B cell (primary cell): ENCODE results near the gene KIF23. TPM values are rescaled to one million over a fixed set of nuclear protein-coding genes. Genes with fewer than 3 reads are reported as not detected.

Experiments used
- ATAC-seq: fragments of 200-7000 bp; cut with Tn5 transposase; one replicate; pipeline ENCODE4 v1.10.0; 2021; ENCODE audit warnings: low read depth, mild to moderate bottlenecking, moderate number of reproducible peaks, moderate library complexity
- CTCF ChIA-PET: fragments of 350-600 bp; sonication (Branson Sonifier 250); formaldehyde crosslinking; loops from one replicate; lab custom pipeline; 2021; ENCODE audit warnings: antibody characterized with exemption, inconsistent platforms; lab: Charles Lee
- POLR2A ChIA-PET: fragments of 350-600 bp; sonication (Branson Sonifier 250); formaldehyde crosslinking; loops from one replicate; lab custom pipeline; 2021; ENCODE audit warnings: antibody characterized with exemption; lab: Charles Lee
- DNase-seq: peaks from one replicate; pipeline ENCODE4 v3.0.0; 2013
- H2AFZ ChIP-seq: 2 replicates; pipeline ENCODE4 v1.6.1; 2012; ENCODE audit warnings: mild to moderate bottlenecking, low read depth, low read length; ENCODE audit not compliant: insufficient read depth, poor library complexity, severe bottlenecking
- H3K27ac ChIP-seq, 2 donors: 1 replicate in 1 of 2; 2 replicates in 1 of 2; pipeline ENCODE4 v1.5.1; 2012 to 2013; ENCODE audit warnings: low read length in 2 of 2, mild to moderate bottlenecking in 2 of 2, moderate library complexity in 1 of 2
- H3K27me3 ChIP-seq, 4 experiments: fragments of 200-600 bp in 1 of 4; sonication (generic) in 1 of 4; replicated peaks in 1 of 4; 1 replicate in 2 of 4; 2 replicates in 2 of 4; pipeline versions ENCODE4 v1.6.1 to v1.7.0; 2013 to 2016; ENCODE audit warnings: low read length in 3 of 4, mild to moderate bottlenecking in 2 of 4, mixed read lengths in 1 of 4, moderate library complexity in 1 of 4; ENCODE audit not compliant: insufficient read depth in 4 of 4, control insufficient read depth in 3 of 4; ENCODE audit errors: control extremely low read depth in 1 of 4
- H3K36me3 ChIP-seq, 2 experiments: replicated peaks in 1 of 2; 1 replicate in 1 of 2; 2 replicates in 1 of 2; pipeline versions ENCODE4 v1.6.1 to v1.7.1; 2013; ENCODE audit warnings: low read length in 1 of 2; ENCODE audit not compliant: insufficient read depth in 2 of 2, control insufficient read depth in 1 of 2; ENCODE audit errors: control extremely low read depth in 1 of 2, extremely low read depth in 1 of 2
- H3K4me1 ChIP-seq, 2 donors: fragments of 200-600 bp in 1 of 2; sonication (generic) in 1 of 2; 1 replicate in 1 of 2; 2 replicates in 1 of 2; pipeline versions ENCODE4 v1.5.1 to v1.6.1; 2013 to 2017; ENCODE audit warnings: low read length in 2 of 2; ENCODE audit not compliant: control insufficient read depth in 2 of 2, insufficient read depth in 2 of 2
- H3K4me2 ChIP-seq: replicated peaks from 2 replicates; pipeline ENCODE3; 2012; ENCODE audit warnings: mild to moderate bottlenecking, low read depth, low read length; ENCODE audit not compliant: poor library complexity, severe bottlenecking
- H3K4me3 ChIP-seq, 5 experiments: fragments of 200-600 bp in 1 of 5; sonication (generic) in 1 of 5; 1 replicate in 3 of 5; 2 replicates in 2 of 5; pipeline versions ENCODE4 v1.5.1 to v1.7.0; 2011 to 2016; ENCODE audit warnings: low read length in 4 of 5, mild to moderate bottlenecking in 4 of 5, low read depth in 2 of 5, control low read depth in 1 of 5, moderate library complexity in 1 of 5; ENCODE audit not compliant: insufficient read depth in 1 of 5; ENCODE audit errors: control extremely low read depth in 1 of 5, extremely low read depth in 1 of 5
- H3K79me2 ChIP-seq: fragments of 200-600 bp; sonication (generic); one replicate; pipeline ENCODE4 v1.6.0; 2016; ENCODE audit warnings: low read length; ENCODE audit not compliant: control insufficient read depth, insufficient read depth
- H3K9ac ChIP-seq: fragments of 200-600 bp; sonication (generic); 2 replicates; pipeline ENCODE4 v1.6.1; 2017; ENCODE audit warnings: mild to moderate bottlenecking, low read length, moderate library complexity
- H3K9me3 ChIP-seq, 3 donors: one replicate each; pipeline versions ENCODE4 v1.6.1 to v1.7.1; 2013; ENCODE audit warnings: low read length in 2 of 3; ENCODE audit not compliant: control insufficient read depth in 2 of 3, insufficient read depth in 1 of 3; ENCODE audit errors: control extremely low read depth in 1 of 3
- H4K20me1 ChIP-seq: 2 replicates; pipeline ENCODE4 v1.6.0; 2012; ENCODE audit warnings: mild to moderate bottlenecking, low read length; ENCODE audit not compliant: insufficient read depth, control insufficient read depth, poor library complexity, severe bottlenecking
- H3K27ac Mint-ChIP-seq: one replicate; pipeline ENCODE4 v1.8.0; 2021; ENCODE audit warnings: mixed read lengths
- H3K27me3 Mint-ChIP-seq: one replicate; pipeline ENCODE4 v1.8.0; 2021; ENCODE audit warnings: mixed read lengths
- H3K4me1 Mint-ChIP-seq: one replicate; pipeline ENCODE4 v1.8.0; 2021; ENCODE audit warnings: mixed read lengths
- H3K4me3 Mint-ChIP-seq: one replicate; pipeline ENCODE4 v1.8.0; 2021; ENCODE audit warnings: mixed read lengths
- H3K9me3 Mint-ChIP-seq: one replicate; pipeline ENCODE4 v1.8.0; 2022; ENCODE audit warnings: mixed read lengths; ENCODE audit not compliant: insufficient read depth
- CTCF ChIP-seq: fragments of 200-600 bp; IDR thresholded peaks from one replicate; pipeline ENCODE4 v1.8.0; 2022; ENCODE audit warnings: antibody characterized with exemption, mild to moderate bottlenecking
- EZH2 ChIP-seq: IDR thresholded peaks from 2 replicates; pipeline ENCODE4 v1.6.1; 2012; ENCODE audit warnings: borderline replicate concordance, low read depth, mild to moderate bottlenecking, moderate library complexity, low read length; ENCODE audit not compliant: insufficient read depth, poor library complexity, severe bottlenecking
- WGBS: methylation state at CpG from one replicate; pipeline ENCODE4 v1.1.5; 2013; ENCODE audit warnings: missing lambda C conversion rate; ENCODE audit not compliant: insufficient coverage; 5-methylcytosine and 5-hydroxymethylcytosine counted together
- intact Hi-C: fragments of 100-400 bp; cut with micrococcal nuclease; formaldehyde crosslinking; loops from one replicate; pipeline ENCODE4 v1.10.0; 2022
- polyA plus RNA-seq: library from polyadenylated mRNA; depleted of rRNA; stranded (reverse); fragments of >200 nt; gene quantifications from 2 replicates; pipeline ENCODE4 v1.2.3, GENCODE V29; 2012
- total RNA-seq, 2 donors: library from RNA; stranded (reverse); fragments of 120-200 nt in 1 of 2; gene quantifications; 1 replicate in 1 of 2; 2 replicates in 1 of 2; pipeline versions ENCODE4 v1.2.3 to v1.2.4, GENCODE V29; 2013 to 2022

Gene KIF23
- total and polyA plus RNA-seq, 2 donors (not counting 1 experiment from before 2014, with no cell fraction given) = 0.30 to 0.34 TPM

- WGBS = 12% methylated on average over 31 of the region's 32 CpGs
- TF ChIP-seq EZH2 (no peak), CTCF (no peak)
- ChIA-PET CTCF (interaction anchor here (1.4 to 5.3 kb wide), 3 partner anchors 9 to 38 kb away, joined by 3 to 42 read pairs (median 5); partner anchors contain the start of gene KIF23), POLR2A (interaction anchor here (0.7 to 3.4 kb wide), 10 partner anchors 9 to 1667 kb away, joined by 3 to 30 read pairs (median 5); partner anchors contain the start of genes GLCE and KIF23)
- Histone ChIP-seq H3K36me3 (peaks cover 0 to 29% of the 10 kb centered on the region in 2 experiments), H3K27me3 (no peaks in the 10 kb centered on the region), H3K79me2 (peaks cover 25% of the 10 kb centered on the region), H4K20me1 (peaks cover 40% of the 10 kb centered on the region), H2AFZ (peak overlapping the region; percentile 100), H3K4me3 (peak overlapping the region; percentile 77 to 97 (median 88)), H3K9me3 (no peaks in the 10 kb centered on the region), H3K4me2 (peak overlapping the region; percentile 80), H3K9ac (peak overlapping the region; percentile 97), H3K27ac (peak overlapping the region; percentile 77 to 93), H3K4me1 (peaks cover 26% of the 10 kb centered on the region in 2 donors)
- intact Hi-C loops = loop anchor here (1.0 to 5.0 kb wide), 7 partner anchors 9 to 1311 kb away; partner anchors contain the start of genes GLCE, KIF23, TLE3 and UACA
- no peaks in the 10 kb centered on the region for H3K27me3 Mint-ChIP-seq
- H3K4me3 Mint-ChIP-seq = peak overlapping the region; percentile 100
- no peaks in the 10 kb centered on the region for H3K9me3 Mint-ChIP-seq
- ATAC-seq (peak; percentile 28), DNase-seq (no peak)
- H3K27ac Mint-ChIP-seq = peak overlapping the region; percentile 100
- peaks cover 39% of the 10 kb centered on the region for H3K4me1 Mint-ChIP-seq
Measured at GRCh38 chr15:69451951-69452691, 38.0 kb downstream of the KIF23 start.
